Fibroblast of skin of left quadriceps (primary cell): ENCODE data around the gene PRDM12.
A peak's percentile ranks its signal among the peaks of the same experiment; 100 is the strongest.
"Not testable (repeated sequence)": the region's sequence is repeated elsewhere in the genome, so short reads cannot be mapped to it uniquely, and the experiment has no call there.

ENCODE experiments used
- DNase-seq, 2 experiments: peaks; one replicate each; pipeline ENCODE4 v3.0.0-alpha.2; 2013; ENCODE audit warnings: low read depth in 2 of 2

PRDM12 gene

DNA sequence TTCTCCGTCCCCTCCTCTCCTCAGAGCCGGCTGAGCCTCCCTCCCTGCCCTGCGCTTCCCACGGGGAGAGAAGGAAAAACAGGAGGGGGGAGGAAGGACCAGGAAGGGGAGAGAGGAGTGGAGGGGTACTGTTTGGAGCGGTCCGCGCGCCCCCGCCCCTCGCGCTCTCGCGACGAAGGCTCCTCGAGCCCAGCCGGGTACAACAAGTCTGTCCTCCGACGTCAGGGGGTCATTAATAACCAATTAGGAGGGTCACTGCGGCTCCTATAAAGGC, 480 bp upstream of the PRDM12 start:
- no peak for DNase-seq

DNA sequence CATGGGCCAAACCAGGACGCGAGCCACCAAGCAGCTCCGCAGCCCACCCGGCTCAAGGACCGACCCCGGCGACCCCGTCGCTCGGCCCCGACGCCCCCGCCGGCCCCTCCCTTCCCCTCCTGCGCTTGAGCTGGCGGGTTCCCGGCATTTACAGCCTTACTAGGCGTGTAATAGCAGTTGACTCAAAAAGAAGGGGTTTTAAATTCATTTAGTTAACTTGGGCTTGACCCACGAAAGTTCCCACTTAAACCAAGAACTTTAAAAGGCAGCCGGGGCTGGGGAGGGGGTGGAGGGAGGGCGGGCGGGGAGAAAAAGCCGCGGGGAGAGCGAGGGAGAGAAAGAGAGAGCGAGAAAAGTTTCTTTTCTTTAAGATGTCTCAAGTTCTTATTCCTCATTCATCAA, 636 bp downstream of the PRDM12 start:
- no peak for DNase-seq

DNA sequence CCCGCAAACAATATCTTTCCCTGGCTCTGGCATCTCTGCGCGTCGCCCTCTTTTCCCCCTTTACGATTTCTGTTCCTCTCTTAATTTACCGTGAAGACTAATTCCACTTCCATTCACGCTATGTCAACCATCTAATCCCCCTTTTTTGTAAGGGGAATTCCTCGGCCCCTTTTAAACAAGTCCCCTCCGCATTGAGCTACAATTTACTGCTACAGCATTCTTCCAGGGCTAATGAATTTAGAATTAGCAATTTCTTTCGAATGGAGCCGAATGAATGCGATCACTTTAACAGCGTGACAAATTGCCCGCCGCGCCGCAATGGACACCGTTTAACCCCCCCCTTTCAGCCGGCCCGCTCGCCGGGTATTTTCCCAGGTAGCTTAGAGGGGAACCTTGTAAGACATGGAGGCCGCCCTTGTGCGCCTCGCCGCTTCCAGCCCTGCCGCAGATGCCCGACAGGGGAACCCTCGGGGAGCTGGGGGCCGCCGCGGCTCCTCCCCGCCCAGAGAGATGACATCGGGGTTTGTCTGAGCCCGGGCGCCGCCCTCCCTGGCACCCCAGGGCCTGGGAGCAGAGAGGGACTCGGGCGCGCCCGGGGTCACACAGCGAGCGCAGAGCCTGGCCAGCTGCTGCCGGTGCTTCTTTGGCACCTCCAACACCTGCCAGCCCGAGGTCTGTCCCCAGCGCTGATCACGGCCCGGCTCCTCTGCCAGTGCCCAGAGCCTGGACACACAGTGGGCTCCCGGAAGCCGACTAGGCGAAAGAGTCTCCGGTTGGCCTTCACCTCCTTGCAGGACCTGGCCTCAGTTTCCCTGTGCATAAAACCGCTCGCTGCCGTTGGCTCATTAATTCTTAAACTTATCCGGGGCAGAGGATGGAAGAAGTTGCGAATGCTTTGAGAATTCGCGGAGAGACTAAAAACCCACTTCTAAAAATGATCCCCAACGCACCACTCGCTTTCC, 1.3 kb downstream of the PRDM12 start:
- DNase-seq: no peak

DNA sequence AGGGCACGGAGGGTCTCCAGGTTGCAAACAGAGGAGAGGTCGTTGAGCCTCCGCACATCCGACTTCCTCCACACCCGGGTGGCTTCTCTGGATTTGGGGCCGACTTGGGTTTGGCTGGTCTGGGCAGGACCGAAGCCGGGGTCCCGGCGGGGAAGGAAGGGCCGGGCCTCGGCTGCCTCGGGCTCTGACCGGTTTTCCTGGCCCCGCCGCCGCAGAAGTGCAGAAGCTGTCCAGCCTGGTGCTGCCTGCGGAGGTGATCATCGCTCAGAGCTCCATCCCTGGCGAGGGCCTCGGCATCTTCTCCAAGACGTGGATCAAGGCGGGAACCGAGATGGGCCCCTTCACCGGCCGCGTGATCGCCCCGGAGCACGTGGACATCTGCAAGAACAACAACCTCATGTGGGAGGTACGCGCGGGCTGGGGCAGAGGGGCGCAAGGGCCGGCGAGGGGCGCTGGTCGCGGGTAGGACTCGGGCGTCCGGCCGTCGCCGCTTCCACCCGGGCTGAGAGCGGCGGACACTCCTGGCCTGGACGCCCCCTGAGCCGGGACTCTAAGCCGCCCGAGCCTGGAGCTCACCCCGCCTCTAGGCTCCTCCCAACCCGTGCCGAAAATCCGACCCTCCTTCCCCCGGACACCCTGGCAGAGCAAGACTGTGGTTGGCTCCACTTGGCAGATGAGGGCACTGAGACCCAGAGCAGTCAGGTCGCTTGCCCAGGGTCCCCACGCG, 2.2 kb downstream of the PRDM12 start:
- no peak for DNase-seq

DNA sequence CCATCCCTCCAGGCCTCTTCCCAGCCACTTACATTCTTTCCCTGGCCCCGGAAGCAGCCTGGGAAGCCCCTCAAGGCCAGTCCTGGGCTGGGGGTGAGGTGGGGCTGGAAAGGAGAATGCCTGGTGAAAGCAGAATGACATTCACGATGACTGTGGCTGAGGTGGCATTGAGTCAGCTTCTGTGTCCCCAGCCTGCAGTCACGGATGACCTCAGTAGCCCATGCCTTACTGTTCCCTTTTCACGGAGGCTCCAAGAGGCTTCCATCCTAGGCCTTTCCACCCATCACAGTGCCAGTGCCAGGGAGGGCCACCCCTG, 2.7 kb downstream of the PRDM12 start:
- no peak for DNase-seq

DNA sequence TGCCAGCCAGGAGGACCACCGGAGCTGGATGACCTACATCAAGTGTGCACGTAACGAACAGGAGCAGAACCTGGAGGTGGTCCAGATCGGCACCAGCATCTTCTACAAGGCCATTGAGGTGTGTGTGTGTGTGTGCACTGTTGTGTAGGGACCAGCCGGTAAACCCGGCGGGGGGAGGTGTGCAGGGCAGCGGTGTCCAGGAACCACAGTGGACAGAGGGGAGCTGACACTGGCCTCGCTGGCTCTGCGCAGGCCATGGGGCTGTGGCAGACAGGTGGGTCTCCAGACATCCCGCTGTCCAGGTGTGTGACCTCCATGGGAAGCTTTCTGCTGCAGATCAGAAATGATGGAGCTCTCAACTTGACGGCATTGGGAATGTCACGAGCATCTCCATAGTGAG, 3.8 kb downstream of the PRDM12 start:
- no peak for DNase-seq

DNA sequence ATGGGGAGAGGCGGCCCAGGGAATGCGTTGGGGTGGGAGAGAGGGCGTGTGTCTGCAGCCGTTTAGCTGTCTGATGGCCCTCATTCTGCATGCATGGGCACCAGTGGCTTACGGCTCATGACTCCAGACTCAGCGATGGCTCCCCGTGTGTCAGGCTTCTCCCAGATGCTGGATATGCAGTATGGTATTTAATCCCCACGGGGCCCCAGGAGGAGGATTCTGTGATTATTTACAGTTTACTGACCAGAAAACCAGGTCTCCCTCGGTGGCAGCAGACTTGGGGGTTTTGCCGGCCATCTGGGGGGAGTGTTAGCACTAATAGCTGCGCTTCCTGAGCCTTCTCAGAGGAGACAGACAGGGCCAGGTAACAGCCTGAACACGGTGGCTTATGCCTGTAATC, 4.3 kb downstream of the PRDM12 start:
- no peak for DNase-seq

DNA sequence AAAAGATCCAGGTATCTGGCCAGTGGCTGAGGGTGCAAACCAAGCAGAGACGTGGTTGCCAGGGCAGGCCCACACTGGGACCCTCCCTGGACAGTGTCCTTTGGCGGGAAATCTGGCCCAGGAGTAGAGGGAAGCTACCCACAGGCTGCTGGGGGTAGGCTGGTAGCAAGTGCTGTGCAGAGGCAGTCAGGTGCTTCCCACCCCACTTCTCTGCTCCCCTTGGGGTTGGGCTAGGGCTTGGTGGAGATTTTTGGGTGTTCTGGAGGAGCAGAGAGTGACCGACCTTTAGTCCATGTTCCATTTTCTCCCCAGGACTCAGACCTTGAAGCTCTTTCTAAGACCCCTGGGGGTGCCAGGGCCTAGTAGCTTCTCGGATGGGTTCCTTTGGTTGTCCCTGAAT, 5.6 kb downstream of the PRDM12 start:
- DNase-seq: no peak

DNA sequence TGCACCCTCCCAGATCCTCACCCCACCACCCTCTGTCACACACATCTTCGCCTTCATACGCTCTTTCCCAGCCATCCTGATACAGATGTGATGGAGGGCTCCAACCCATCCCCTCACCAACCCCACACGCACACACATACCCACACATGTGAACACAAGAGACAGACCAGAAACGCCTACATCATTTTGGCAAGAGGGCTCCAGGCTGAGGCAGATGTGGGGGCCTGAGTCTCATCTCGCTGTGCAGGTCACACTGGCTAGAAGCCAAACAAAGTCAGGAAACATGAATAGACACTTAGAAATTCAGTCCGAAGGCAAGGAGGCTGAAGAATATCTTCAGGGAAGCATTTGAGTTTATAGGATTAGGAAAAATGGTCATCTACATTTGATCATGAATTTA, 6.2 kb downstream of the PRDM12 start:
- DNase-seq: no peak

DNA sequence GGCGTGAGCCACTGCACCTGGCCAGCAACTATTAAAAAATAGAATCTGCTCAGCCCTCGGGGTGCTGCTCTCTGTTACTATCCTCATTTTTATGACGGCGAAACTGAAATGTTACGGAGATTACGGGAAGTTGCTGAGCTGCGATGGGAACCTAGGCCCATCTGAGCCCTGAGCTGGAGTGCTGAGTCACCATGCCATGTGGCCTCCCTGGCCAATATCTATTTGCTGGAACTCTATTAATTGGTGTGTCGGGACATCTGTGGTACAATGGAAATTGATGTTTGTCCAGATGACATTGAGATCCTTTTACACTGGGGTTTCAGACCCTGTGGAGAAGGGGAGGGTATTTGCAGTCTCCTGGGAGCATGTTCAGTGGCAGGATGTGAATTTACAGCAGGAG, 8.1 kb downstream of the PRDM12 start:
- no peak for DNase-seq

DNA sequence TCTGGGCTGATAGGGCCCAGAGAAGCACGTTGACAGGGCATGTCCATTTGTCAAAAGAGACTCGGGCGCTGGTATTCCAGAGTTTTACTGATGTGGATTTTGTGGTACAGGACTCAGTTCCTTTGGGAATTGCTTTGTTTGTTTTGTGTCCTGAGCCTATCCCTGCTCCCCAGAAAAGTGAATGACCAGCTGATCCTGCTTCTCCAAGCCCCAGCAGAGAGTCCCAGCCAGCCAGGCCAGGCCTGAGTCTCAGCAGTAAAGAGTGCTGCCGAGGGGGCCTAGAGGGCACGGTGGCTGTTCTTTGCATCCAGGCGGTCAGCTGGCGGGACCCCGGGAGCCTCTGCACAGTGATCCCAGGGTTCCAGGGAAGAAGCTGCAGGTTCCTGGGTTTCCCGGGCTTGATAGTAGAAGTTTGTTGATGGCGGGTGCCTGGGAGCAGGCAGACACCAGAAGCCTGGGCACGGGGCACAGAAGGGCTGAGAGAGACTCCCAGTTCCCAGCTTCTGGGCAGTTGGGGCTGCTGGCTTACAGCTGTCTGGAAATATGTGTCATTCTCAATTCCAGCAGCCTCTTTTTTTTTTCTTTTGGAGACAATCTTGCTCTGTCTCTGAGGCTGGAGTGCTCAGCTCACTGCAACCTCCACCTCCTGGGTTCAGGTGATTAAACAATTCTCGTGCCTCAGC, 8.7 kb downstream of the PRDM12 start:
- DNase-seq: no peak

DNA sequence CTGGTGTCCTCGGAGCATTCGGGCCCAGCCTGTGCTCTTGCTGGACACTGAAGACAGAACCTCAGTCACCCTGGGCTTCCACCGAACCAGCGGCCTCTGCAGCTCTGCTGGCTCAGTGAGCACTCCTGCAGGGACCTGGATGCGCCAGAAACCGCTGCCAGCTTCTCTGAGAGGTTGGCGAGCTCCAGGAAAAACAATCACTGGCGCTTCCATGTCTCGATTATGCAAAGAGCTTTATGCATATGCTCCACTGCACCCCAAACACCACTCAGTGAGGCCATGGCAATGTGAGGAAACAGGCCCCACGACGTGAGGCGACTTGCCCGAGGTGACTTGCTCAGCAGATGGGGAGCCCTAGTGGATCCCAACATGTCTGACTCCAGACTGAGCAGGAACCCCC, 11.0 kb downstream of the PRDM12 start:
- no peak for DNase-seq

DNA sequence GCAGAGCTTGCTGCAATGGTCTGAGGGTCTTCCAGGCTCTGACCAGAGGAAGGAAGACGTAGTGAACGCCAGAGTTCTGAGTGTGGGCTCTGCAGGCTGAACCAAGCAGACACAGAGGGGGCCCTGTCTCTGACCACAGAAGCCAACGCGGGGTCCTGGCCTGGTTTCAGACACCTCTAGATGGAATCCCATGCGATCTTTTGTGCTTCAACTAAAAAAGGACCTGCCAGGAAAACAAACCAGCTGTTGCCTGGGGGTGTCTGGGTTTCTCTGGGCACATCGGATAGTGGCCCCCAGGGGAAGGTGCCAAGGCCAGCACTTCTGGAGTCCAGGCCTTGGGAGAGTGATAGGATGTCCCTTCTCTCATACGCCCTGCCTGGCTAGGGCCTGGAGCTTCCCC, 12.9 kb downstream of the PRDM12 start:
- DNase-seq: no peak

DNA sequence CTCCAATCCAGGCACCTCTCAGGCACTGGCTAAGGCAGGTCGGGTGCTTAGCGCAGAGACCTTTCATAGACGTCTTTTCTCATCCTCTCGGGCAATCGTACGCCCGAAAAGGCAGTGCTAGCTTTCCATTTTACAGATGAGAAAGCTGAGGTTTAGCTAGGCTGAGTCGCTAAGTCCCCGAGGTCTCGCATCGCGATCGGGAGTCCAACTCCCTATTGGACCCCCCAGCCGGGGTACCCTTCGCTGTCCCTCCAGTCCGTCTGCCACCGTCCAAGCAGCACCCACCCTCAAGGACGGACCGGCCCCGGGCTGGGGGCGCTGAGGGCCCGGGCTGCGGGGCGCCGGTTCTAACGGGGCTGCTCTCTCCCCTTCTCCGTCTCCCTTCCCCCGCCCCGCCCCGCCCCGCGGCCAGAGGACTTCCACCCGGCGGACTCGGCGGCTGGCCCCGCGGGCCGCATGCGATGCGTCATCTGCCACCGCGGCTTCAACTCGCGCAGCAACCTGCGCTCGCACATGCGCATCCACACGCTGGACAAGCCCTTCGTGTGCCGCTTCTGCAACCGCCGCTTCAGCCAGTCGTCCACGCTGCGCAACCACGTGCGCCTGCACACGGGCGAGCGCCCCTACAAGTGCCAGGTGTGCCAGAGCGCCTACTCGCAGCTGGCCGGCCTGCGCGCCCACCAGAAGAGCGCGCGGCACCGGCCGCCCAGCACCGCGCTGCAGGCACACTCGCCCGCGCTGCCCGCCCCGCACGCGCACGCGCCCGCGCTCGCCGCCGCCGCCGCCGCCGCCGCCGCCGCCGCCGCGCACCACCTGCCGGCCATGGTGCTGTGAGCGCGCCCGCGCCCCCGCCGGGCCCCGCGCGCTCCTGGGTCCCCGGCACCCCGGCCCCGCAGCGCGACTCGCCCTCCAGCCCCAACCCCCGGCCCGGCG, 16.7 kb downstream of the PRDM12 start:
- peak; percentile 20 to 42 for DNase-seq

DNA sequence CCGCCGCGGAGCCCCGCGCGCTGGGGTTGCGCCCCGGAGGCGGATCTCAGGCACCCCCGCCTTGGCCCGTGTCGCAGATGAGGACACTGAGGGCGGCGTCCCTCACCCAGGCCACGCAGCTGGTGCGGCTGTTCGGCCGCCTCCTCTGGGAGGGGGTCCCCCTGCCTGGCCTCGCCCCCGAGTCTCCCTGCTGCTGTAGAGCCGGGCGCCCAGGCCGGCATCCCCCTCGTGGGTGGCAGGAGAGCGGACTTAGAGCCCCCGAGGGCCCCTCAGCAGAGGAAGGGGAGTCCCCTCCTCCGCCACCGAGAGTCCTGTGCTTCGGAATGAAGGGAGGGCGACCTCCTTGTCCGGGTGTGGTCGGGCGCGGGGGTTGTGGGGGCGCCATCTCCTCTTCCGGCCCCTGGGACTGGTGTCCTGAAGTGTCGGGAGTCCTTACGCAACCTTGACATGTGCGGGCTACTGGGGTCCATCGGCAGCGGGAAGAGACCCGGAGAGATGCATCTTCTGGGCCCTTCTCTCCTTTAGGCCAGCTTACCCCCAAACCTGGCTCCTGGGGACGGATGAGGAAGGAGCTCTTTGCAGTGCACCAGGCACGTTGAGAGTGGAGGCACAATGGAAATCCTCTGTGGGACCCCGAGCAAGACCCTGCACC, 17.5 kb downstream of the PRDM12 start:
- no peak for DNase-seq

DNA sequence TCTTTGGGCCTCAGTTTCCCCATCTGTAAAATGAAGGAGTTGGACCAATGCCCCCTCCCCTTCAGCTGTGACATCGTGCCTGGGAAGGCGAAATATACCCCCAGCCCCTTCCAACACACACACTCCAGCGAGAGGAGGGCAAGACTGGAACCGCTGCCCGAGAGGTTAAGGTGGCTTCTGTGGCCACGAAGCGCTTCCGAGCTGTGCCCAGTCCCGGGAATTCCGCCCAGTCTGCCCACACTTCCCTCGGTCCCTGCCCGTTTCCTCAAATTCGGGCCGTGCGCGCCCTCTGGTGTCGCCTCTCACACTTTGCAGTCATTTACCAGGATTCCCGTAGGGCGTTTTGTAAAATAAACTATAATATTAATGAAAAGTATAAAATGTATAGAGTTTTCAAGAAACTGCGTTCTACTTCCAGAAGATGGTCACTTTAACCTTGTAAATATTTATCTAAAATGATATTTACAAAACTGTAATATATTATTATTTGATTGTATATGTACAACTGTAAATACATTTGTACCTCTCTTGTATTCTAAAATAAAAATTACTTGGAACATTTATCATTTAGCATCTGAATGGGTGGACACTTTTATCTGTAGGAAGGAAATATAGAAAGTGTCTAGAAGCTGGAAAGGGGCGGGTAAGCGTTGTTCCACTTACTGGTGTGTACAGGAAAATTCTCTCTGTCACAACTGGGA, 18.2 kb downstream of the PRDM12 start:
- DNase-seq: peak in 1 of 2 experiments; percentile 29

DNA sequence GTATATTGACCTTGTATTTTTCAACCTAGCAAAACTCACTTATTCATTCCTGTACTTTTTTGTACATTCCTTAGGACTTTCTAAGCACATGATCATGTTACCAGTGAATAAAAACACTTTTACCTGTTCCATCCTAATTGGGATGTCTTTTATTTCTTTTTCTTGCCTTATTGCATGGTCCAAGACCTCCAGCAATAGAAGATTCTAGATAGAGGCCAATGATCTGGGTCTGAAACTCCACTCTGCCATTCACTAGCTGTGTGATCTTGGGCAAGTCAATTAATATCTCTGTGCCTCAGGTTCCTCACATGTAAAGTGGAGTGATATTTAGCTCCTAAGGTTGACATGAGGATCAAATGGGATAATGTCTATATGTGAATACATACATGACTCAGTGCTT, 20.7 kb downstream of the PRDM12 start:
- no peak for DNase-seq

DNA sequence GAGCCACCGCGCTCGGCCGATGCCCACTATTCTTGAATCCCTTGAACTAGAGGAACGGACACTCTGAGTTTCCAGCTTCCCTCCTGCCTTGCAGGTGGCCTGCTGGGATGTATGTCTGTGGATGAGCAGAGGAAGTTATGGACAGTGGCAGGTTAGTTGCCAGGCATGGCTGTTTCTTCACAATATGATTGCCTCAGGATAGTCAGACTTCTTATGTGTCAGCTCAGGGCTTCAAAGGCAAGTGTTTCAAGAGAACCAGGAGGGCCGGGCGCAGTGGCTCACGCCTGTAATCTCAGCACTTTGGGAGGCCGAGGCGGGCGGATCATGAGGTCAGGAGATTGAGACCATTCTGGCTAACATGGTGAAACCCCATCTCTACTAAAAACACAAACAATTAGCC, 21.6 kb downstream of the PRDM12 start:
- DNase-seq: not testable (repeated sequence)

DNA sequence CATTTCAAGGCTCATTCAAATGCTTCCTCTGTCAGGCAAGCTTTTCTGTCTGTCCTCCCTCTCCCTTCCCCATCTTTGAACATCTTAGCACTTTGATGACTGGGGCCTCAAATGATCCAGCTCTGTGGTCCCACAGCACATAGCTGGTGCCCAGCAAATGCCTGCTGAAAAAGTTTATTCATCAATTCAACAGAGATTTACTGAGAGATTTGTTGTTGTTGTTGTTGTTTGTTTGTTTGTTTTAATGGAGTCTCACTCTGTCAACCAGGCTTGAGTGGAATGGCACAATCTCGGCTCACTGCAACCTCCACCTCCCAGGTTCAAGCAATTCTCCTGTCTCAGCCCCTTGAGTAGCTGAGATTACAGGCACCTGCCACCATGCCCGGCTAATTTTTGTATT, 23.2 kb downstream of the PRDM12 start:
- DNase-seq: no peak

DNA sequence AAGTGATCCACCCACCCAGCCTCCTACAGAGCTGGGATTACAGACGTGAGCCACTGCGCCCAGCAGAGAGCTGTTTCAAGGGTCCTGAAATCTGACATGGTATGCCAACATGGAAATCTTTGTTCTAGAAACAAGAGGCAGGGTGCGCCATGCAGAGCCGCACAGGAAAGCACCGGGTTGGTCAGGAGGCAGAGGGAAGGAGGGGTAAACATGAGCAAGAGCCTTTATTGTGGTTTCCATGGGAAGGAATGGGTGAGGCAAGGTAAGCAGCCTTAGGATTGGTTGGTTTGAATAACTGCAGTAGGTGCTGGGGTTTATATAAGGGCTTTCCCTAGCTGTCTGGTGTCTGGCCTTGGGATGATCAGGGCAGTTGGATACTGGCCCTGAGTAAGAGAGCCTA, 23.7 kb downstream of the PRDM12 start:
- no peak for DNase-seq

DNA sequence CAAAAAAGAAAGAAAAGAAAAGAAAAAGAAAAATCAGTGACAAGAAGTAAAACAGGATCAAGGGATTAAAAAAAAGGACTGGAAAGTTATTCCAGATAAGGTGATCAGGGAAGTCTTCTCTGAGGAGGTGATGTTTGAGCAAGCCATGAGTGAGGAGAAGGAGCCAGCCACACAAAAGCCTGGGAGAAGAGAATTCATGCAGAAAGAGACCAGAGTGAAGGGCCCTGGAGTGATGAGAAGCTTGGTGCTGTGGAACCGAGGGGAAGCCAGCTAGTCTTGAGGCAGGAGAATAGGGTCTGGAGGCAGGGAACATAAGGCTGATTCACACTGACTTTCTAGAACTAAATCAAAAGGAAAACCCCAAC, 25.2 kb downstream of the PRDM12 start:
- no peak for DNase-seq
